Measurements from ENCODE around the gene TNFRSF1A.

The TNFRSF1A gene

GRCh38 chr12:6341417-6342139 lies at the start of gene TNFRSF1A:
Gene TNFRSF1A (minus strand): TSS chr12:6342076. CDS start chr12:6341814, 262 bp downstream.
- DNase-seq: peak; percentile 52

GRCh38 chr12:6391013-6391412 lies 49.1 kb upstream of the TNFRSF1A start:
- no peak for DNase-seq

- DNase-seq: no peak
These were observed 48.4 kb upstream of the TNFRSF1A start for GRCh38 chr12:6390084-6390799.

- DNase-seq: no peak
These were observed 45.7 kb upstream of the TNFRSF1A start for GRCh38 chr12:6387541-6387940.

GRCh38 chr12:6386491-6386890 lies 44.6 kb upstream of the TNFRSF1A start:
- DNase-seq: no peak

- no peak for DNase-seq
These were observed 44.2 kb upstream of the TNFRSF1A start for GRCh38 chr12:6386038-6386437.

GRCh38 chr12:6384499-6385436 lies 42.9 kb upstream of the TNFRSF1A start:
- DNase-seq: no peak

GRCh38 chr12:6383572-6384498 lies 42.0 kb upstream of the TNFRSF1A start, which contains the start of gene LTBR:
Gene LTBR (plus strand): TSS chr12:6384162. CDS start chr12:6384359, 197 bp downstream.
- DNase-seq: peak; percentile 18

- no peak for DNase-seq
These were observed 41.1 kb upstream of the TNFRSF1A start for GRCh38 chr12:6382982-6383381.

GRCh38 chr12:6382371-6382770 lies 40.5 kb upstream of the TNFRSF1A start:
- DNase-seq: no peak

GRCh38 chr12:6380141-6381121 lies 38.6 kb upstream of the TNFRSF1A start:
- DNase-seq: no peak

- no peak for DNase-seq
These were observed 37.0 kb upstream of the TNFRSF1A start for GRCh38 chr12:6378709-6379472.

GRCh38 chr12:6377667-6377994 lies 35.8 kb upstream of the TNFRSF1A start:
- no peak for DNase-seq

GRCh38 chr12:6376870-6377666 lies 35.2 kb upstream of the TNFRSF1A start:
- peak; percentile 15 for DNase-seq

GRCh38 chr12:6376079-6376869 lies 34.4 kb upstream of the TNFRSF1A start:
- DNase-seq: no peak

GRCh38 chr12:6375269-6376078 lies 33.6 kb upstream of the TNFRSF1A start, which contains the start of gene SCNN1A:
Gene SCNN1A (minus strand): TSS chr12:6375563. CDS start chr12:6374783, 780 bp downstream.
- no peak for DNase-seq

- no peak for DNase-seq
These were observed 32.9 kb upstream of the TNFRSF1A start for GRCh38 chr12:6374786-6375160.
